ENCODE measurements around the gene PMCH.
"Not testable (repeated sequence)": the region's sequence is repeated elsewhere in the genome, so short reads cannot be mapped to it uniquely, and the experiment has no call there.

Gene PMCH, protein sequence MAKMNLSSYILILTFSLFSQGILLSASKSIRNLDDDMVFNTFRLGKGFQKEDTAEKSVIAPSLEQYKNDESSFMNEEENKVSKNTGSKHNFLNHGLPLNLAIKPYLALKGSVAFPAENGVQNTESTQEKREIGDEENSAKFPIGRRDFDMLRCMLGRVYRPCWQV

GRCh38 chr12:102197789-102198188 lies at the start of gene PMCH:
TSS of gene PMCH (minus strand) at chr12:102197833. CDS start at chr12:102197770, 63 bp downstream.
- DNase-seq: no peak
- intact Hi-C loops (cut with DNase I): no loop called here

DNA sequence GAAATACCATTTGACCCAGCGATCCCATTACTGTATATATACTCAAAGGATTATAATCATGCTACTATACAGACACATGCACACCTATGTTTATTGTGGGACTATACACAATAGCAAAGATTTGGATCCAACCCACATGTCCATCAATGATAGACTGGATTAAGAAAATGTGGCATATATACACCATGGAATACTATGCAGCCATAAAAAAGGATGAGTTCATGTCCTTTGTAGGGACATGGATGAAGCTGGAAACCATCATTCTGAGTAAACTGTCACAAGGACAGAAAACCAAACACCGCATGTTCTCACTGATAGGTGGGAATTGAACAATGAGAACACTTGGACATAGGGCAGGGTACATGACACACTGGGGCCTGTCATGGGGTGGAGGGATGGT lies 43.2 kb upstream of the PMCH start:
- DNase-seq; intact Hi-C loops (cut with DNase I): not testable (repeated sequence)

DNA sequence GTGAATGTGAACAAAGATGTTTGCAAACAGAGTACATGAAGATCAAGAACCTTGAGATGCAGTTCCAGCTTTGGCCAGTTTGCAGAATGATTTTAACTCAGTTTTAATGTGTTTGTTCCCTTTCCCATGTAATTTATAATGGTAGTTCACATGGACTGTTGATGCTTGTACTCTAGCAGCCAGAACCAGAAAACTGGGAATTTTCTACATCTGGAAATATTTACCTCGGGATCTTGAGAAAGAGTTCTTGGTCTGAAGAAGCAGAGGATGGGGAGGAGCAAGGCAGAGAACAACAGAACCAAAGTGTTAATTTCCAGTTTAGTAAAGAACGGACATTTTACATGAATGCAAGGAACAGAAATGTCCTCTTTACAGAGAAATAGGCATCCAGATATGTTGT lies 37.0 kb upstream of the PMCH start:
- DNase-seq: no peak
- intact Hi-C loops (cut with DNase I): no loop called here

DNA sequence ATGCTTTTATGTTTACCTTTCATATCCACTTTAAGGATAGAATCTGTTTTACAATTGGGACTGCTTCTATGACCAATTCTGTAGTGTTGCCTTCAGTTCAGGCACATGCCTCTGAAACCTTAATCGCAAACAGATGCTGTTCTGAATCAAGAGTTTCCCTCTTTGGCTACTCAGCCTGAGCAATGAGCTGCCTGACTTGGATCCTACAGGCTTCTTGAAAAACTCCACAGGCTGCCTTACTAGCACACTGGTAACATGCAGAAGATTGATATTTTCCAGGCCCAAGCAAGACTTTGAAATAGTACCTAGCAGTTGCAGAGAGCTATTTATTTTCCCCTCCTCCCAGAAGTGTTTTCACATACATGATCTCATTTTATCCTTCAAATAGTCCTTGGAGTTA lies 34.8 kb upstream of the PMCH start:
- DNase-seq: no peak
- intact Hi-C loops (cut with DNase I): no loop called here

DNA sequence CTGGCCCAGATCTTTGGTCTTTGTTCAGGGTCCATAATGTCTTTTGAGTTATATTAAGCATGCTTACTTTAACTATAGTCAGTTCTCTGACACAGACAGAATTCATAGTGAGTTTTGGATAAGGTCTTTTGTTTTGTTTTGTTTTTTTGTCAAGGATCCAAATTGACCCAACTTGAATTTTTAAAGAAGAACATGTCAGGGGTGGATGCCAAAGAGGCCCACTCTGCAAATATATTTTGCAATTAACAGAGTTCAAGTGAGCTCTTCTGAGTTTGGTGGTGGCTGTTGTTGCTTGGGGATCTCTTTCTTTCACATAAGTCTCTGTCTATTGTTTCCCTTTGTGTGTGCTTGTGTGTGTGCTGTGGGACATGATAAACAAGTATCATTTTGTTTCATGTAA lies 34.4 kb upstream of the PMCH start:
- no peak for DNase-seq
- intact Hi-C loops (cut with DNase I): no loop called here

GRCh38 chr12:102227954-102228353 lies 30.3 kb upstream of the PMCH start:
- intact Hi-C loops (cut with DNase I): no loop called here
- DNase-seq: no peak

- intact Hi-C loops (cut with DNase I): no loop called here
- DNase-seq: no peak
Observed at GRCh38 chr12:102220736-102221135, 23.1 kb upstream of the PMCH start.

GRCh38 chr12:102215992-102216691 lies 18.5 kb upstream of the PMCH start:
- DNase-seq: no peak

GRCh38 chr12:102204025-102204424 lies 6.4 kb upstream of the PMCH start:
- DNase-seq: no peak
- intact Hi-C loops (cut with DNase I): no loop called here

More at GRCh38 chr12:102215992-102216691, 18.5 kb upstream of the PMCH start:
- intact Hi-C loops (cut with DNase I): no loop called here

DNA sequence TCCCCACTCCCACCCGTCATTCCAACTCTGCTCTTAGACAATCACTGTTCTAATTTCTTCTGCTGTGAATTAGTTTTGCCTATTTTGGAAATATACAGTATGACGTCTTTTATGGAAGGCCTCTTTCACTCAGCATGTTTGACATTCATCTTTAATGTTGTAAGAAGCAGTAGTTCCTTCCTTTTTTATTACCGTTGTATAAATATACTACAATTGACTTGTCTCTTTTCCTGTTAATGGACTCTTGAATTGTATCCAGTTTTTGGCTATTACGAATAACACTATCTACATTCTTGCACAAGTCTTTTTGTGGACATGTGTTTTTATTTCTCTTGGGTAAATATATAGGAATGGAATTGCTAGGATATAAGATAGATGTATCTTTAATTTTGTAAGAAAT lies 4.9 kb upstream of the PMCH start:
- intact Hi-C loops (cut with DNase I): no loop called here
- no peak for DNase-seq

GRCh38 chr12:102201436-102202061 lies 3.9 kb upstream of the PMCH start:
- no peak for DNase-seq
- intact Hi-C loops (cut with DNase I): no loop called here

GRCh38 chr12:102195826-102196225 lies 1.8 kb downstream of the PMCH start:
- intact Hi-C loops (cut with DNase I): no loop called here
- DNase-seq: no peak

DNA sequence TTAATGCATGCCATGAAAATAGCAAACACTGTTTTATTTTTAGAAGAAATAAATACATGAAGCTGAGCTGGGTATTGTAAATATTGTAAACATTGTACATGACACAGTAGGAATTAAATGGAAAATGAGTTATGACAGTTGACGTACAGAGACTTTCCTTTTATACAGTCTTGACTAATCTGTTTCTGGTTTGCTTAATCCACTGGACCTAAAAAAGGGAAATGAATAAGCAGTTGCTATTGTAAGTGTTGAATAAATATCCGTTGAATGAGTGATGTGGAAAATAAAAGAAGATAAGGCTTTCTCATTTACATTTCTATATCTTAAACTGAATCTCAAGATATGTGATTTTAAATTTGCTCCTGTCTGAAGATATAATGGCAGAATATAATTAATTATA lies 15.0 kb downstream of the PMCH start:
- intact Hi-C loops (cut with DNase I): loop anchor here (10.0 kb wide), 1 partner anchor 282 kb away; no protein-coding TSS in a partner anchor

DNA sequence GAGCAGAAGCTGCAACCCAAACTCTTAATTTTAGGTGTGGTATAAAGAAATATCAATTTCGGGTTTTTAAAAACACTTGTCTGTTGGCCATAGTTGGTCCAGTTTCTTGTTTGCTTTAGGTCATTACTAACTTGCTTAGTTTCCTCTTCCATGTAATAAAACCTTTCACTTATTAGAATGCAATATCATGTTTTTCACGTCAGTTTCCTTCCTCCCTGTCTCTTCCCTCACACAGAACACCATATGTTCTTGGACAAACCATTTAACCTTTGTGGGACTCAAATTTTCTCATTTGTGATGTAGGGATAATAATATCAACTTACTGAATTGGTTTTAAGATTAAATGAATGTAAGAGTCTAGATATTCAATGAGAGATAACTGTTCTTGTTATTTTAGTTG lies 22.9 kb downstream of the PMCH start:
- DNase-seq: no peak
- intact Hi-C loops (cut with DNase I): no loop called here

More for the DNA sequence above, 15.0 kb downstream of the PMCH start:
- DNase-seq: no peak

DNA sequence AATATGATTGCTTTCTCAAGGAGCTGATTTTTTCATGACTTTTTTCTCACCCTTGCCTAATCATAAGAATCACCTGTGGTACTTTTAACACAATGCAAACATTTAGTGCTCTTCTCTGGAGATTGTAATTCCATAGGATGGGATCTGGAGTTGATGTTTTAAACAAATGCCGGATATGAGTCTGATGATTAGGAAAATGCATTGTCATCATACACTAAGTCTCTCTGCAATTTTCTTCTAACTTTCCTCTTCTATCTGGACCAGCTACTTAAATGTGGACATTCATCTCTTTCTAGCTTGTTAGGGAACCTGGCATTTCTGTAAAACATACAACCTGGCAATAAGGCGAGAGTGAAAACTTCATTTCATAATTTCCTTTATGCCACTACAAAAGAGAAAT lies 23.5 kb downstream of the PMCH start:
- intact Hi-C loops (cut with DNase I): no loop called here

GRCh38 chr12:102172436-102172835 lies 25.2 kb downstream of the PMCH start:
- DNase-seq: no peak
- intact Hi-C loops (cut with DNase I): no loop called here

More for the DNA sequence above, 23.5 kb downstream of the PMCH start:
- no peak for DNase-seq

DNA sequence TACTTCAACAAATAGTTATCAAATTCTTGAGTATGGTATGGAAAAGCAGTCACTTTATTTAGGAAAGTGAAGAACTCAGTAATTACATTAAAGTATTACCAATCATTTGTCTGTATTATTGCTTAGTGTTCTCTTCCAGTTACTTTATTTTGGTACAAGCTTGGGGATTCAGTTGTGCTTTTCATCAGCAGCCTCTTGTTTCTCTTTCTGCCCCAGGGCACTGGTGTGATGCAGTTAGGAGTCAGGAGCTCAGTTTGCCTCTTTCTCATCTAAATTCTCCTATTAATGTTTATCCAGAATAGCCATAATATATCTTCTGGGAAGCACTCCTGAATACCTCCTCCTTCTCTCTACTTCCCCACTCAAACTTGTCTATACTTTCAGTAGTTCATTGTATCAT lies 25.7 kb downstream of the PMCH start:
- intact Hi-C loops (cut with DNase I): loop anchor here (2.0 kb wide), 1 partner anchor 569 kb away; no protein-coding TSS in a partner anchor

GRCh38 chr12:102169922-102170621 lies 27.6 kb downstream of the PMCH start:
- no peak for DNase-seq
- intact Hi-C loops (cut with DNase I): loop anchor here (2.0 to 10.0 kb wide), 2 partner anchors 305 to 571 kb away; no protein-coding TSS in a partner anchor

More for the DNA sequence above, 25.7 kb downstream of the PMCH start:
- no peak for DNase-seq

- DNase-seq: no peak
- intact Hi-C loops (cut with DNase I): loop anchor here (10.0 kb wide), 1 partner anchor 307 kb away; no protein-coding TSS in a partner anchor
Observed at GRCh38 chr12:102167821-102168604, 29.6 kb downstream of the PMCH start.

- no peak for DNase-seq
- intact Hi-C loops (cut with DNase I): loop anchor here (10.0 kb wide), 1 partner anchor 311 kb away; no protein-coding TSS in a partner anchor
Observed at GRCh38 chr12:102163383-102163782, 34.2 kb downstream of the PMCH start.
